Lung microvascular endothelial cell (primary cell): Measurements from ENCODE around the gene ARHGDIB. TPM values are rescaled to one million over a fixed set of nuclear protein-coding genes. Genes with fewer than 3 reads are reported as not detected.

Source experiments
- DNase-seq, 2 donors: peaks; one replicate each; pipeline versions ENCODE4 v3.0.0 to v3.0.0-alpha.2; 2010; ENCODE audit warnings: low read depth in 2 of 2
- total RNA-seq: library from RNA; depleted of rRNA; stranded (reverse); fragments of >200 nt; gene quantifications from 2 replicates; pipeline ENCODE4 v1.2.1, GENCODE V29; 2014

The ARHGDIB gene
- total RNA-seq, 1 donor from 2014 or later = 8.9 TPM

GRCh38 chr12:14900521-14901227, 60.7 kb downstream of the ARHGDIB start:
- DNase-seq = no peak

GRCh38 chr12:14896521-14897169, 64.8 kb downstream of the ARHGDIB start:
- peak in 1 of 2 donors; percentile 33 for DNase-seq

- peak; percentile 48 to 74 for DNase-seq
Measured at GRCh38 chr12:14893506-14894250, 67.7 kb downstream of the ARHGDIB start.

GRCh38 chr12:14892726-14893505, 68.5 kb downstream of the ARHGDIB start:
- DNase-seq = peak; percentile 36 to 45

Other genes with a start within 250 kb of the ARHGDIB start
- gene WBP11, start 158.1 kb downstream of the ARHGDIB start, total RNA-seq = 11.5 and 15.9 TPM in 2 replicates
- 0.65 and 1.2 TPM in 2 replicates for gene C12orf60, start 157.9 kb downstream of the ARHGDIB start, total RNA-seq
- 1.3 and 2.2 TPM in 2 replicates for gene SMCO3, start 147.4 kb downstream of the ARHGDIB start, total RNA-seq
- 62.5 and 121 TPM in 2 replicates for gene ART4, start 118.1 kb downstream of the ARHGDIB start, total RNA-seq
- 26.2 and 154 TPM in 2 replicates for gene MGP, start 75.7 kb downstream of the ARHGDIB start, total RNA-seq
- gene ERP27, start 23.1 kb downstream of the ARHGDIB start, total RNA-seq = 0.22 TPM in 1 of 2 replicates, not detected in the other
- gene PDE6H, start 11.4 kb upstream of the ARHGDIB start, total RNA-seq = not detected in 2 replicates